GM15510 (cell line): ENCODE data around the gene DCHS1.

Source experiments
- POLR2A ChIP-seq: IDR thresholded peaks from 3 replicates; pipeline ENCODE4 v1.6.1; 2011; ENCODE audit warnings: borderline replicate concordance; ENCODE audit not compliant: insufficient read length; ENCODE audit errors: extremely low read depth

DCHS1 gene, protein sequence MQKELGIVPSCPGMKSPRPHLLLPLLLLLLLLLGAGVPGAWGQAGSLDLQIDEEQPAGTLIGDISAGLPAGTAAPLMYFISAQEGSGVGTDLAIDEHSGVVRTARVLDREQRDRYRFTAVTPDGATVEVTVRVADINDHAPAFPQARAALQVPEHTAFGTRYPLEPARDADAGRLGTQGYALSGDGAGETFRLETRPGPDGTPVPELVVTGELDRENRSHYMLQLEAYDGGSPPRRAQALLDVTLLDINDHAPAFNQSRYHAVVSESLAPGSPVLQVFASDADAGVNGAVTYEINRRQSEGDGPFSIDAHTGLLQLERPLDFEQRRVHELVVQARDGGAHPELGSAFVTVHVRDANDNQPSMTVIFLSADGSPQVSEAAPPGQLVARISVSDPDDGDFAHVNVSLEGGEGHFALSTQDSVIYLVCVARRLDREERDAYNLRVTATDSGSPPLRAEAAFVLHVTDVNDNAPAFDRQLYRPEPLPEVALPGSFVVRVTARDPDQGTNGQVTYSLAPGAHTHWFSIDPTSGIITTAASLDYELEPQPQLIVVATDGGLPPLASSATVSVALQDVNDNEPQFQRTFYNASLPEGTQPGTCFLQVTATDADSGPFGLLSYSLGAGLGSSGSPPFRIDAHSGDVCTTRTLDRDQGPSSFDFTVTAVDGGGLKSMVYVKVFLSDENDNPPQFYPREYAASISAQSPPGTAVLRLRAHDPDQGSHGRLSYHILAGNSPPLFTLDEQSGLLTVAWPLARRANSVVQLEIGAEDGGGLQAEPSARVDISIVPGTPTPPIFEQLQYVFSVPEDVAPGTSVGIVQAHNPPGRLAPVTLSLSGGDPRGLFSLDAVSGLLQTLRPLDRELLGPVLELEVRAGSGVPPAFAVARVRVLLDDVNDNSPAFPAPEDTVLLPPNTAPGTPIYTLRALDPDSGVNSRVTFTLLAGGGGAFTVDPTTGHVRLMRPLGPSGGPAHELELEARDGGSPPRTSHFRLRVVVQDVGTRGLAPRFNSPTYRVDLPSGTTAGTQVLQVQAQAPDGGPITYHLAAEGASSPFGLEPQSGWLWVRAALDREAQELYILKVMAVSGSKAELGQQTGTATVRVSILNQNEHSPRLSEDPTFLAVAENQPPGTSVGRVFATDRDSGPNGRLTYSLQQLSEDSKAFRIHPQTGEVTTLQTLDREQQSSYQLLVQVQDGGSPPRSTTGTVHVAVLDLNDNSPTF (N-terminal part only)

DNA sequence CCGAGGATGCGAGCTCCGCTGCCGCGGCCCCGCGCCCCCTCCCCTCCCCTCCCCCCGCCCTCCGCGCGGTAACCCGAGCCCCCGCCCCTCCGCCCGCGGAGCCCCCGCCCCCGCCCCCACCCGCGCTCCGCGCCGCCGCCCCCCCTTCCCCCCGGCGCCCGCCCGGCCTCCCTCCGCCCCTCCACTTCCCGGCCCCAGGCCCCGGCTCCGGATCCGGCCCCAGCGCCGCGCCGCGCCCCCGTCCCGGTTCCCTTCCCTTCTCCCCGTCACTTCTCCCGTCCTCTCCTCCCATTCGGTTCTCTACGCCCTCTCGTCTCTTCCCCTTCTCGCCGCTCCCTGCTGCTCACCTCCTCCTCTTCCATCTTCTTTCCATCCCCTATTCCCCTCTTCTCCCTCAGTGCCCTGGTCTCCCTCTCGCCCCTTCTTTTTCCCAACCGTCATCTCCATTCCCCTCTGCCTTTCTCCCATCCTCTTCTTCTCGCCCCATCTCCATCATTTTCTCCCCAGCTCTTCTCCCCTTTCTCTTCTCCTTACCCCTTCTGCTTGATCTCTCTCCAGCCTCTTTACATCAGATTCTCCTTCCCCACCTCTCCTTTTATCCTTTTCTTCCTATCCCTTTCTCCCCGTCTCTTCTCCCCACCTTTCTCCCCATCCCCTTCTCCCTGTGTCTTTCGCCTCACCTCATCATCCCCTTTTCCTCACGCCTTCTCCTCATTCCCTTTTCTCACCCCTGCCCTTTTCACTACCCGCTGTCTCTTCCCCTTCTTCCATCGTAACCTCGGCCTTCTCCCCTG lies at the start of gene DCHS1:
Gene DCHS1 (minus strand): TSS at position 20 of the 794 bp plus-strand sequence. CDS start 14,196 bp downstream, outside the sequence.
- no peak for TF ChIP-seq POLR2A

DNA sequence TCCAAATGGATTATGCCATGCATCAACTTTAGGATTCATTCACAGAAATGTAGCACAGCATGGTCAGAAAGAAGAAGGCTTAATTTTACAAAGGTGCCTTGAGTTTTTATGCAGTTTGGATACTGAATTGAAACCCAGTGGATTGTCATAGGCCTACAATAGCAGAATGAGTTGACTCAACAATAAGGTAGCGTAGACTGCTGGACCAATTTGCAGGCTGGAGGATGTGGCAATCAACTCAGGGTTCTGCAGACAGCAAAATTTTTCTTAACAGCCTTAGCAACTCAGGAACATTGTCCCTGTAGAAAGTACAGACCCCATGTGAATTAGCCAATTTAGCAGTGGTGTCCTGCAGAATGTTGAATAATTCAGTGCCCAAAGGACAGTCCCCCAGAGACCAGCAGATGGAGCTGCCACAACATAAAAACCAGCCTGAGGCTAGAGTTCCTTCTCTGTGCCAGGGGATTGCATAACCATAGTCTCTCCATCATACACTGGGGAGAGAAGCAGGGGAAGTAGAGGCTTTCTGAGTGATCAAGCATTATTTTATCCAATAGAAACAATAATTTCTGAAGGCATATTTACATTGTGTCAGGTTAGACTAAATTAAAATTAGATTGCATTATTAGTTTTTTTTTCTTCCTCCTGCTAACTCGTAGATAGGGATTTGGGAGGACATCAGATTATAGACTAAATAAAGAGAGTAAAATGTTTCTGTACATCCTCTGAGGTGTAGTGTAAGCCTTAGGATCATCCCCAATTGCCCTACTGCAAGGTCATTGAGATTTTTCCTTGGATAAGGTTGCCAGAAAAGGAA lies 47.8 kb upstream of the DCHS1 start:
- TF ChIP-seq POLR2A, result no peak

DNA sequence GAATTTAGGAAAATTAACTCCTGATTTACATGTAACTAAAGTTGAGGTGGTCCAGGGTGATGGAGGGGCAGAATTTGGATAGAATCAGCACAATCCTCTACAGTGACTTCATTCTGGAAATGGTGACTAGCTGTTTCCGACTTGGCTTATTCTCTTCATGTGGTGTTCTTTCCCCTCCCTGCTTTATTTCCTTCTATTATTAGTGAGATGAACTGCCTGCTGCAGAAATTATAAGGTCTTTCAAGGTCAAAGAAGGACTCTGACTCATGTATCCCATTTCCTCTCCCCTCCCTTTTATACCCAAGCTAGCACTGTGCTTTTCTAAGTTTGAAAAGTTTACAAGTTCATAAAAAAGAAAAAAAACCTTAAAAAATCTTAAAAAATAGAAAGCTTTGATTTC lies 39.8 kb upstream of the DCHS1 start:
- TF ChIP-seq POLR2A, result no peak

DNA sequence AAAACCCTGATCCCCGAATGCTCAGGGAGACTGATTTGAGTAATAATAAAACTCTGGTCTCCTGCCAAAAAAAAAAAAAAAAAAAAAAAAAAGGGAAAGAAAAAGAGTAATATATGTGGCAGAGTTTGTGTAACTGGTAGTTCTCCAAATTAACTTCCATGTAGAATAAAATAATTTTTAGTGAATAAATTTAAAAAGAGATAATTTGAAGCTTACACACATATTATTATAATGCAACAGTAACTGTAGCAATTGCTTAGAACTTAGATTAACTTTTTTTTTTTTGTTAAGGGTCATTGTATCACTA lies 38.6 kb upstream of the DCHS1 start:
- TF ChIP-seq POLR2A, result no peak

DNA sequence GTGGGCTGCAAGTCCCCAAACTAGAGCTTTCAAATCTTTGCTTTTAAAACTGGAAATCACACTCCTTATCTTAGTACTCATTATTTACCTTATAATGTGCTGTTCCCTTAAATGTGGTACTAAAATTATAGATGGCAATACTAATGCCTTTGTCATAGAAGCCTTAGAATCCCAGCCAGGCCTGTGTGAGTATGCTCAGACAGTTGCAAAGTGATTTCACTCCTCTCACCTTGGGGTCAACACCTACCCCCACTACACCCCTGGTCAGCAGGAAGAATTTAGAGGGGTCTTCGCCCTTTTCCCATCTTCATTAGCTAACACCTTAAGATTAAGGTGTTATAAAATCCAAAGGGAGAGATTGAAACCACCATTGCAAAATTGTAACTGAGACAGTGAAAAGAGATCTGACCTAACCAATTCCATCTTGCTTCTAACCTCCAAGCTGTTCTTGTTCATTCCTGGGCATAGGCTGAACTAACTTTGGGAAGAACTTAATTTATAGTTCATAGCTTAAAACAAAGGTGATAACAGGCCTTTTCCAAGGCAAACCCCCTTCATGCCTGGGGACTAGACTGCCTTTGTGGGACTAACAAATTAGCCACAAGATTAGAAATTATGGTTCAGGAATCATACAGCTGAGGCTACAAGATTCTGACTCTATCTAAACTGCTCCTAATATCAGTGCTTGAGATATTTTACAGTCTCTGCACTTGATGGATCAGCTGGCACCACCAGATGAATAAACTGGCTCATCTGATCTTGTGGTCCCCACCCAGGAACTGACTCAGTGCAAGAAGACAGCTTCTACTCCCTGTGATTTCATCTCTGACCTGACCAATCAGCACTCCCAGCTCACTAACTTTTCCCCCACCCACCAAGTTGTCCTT lies 38.0 kb upstream of the DCHS1 start:
- TF ChIP-seq POLR2A, result no peak

DNA sequence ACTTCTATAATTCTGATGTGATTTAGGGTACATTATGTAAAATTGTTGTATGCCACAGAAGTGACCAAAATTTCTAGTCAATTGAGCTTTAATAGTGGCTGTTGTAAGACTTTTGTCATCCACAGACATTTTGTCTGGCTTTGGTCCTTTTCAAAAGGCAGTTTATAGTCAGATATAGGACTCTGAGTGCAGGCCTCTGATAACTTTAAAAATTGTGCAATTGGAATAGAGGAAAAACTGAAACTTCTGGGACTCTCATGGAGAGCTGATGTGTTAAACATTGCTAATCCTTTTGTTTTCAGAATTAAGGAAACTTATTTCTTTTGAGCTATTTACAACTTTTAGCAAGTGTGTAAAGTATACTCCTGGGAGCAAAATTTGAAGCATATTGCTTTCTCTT lies 36.5 kb upstream of the DCHS1 start:
- no peak for TF ChIP-seq POLR2A

DNA sequence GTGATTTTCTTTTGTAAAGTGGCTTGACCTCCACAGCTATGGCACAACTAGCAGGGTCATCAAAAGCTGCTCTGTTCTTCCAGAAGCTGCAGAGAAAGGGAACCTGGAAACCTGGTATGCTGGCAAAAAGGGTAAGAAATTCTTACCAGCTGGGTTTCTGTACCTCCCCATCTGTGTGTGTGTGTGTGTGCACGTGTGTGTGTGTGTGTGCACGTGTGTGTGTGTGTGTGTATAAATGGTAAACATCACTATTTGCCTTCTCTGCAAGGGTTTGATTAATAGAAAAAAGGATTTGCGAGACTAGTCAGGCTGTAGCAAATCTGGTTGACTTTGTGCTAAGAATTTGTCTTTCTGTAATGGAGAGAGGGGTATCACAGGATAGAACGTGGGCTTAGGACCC lies 32.3 kb upstream of the DCHS1 start:
- no peak for TF ChIP-seq POLR2A

DNA sequence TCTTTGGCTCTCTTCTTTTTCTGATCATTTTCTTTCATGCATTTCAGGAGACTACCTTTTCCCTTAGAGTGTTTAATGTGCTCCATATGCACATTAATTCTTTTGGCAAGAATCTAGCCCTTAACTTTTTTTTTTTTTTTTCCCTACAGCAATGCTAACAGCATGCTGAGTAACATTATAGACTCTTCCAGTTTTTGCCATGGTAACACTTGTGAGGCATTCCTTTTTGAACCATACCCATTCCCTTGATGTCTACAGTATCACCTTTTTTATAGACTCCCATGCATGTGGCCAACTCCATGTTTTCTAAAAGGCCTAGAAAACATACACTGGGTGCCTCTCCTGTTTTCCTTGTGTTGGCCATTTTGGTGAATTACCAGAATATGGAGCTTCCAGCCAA lies 30.4 kb upstream of the DCHS1 start:
- TF ChIP-seq POLR2A, result no peak

DNA sequence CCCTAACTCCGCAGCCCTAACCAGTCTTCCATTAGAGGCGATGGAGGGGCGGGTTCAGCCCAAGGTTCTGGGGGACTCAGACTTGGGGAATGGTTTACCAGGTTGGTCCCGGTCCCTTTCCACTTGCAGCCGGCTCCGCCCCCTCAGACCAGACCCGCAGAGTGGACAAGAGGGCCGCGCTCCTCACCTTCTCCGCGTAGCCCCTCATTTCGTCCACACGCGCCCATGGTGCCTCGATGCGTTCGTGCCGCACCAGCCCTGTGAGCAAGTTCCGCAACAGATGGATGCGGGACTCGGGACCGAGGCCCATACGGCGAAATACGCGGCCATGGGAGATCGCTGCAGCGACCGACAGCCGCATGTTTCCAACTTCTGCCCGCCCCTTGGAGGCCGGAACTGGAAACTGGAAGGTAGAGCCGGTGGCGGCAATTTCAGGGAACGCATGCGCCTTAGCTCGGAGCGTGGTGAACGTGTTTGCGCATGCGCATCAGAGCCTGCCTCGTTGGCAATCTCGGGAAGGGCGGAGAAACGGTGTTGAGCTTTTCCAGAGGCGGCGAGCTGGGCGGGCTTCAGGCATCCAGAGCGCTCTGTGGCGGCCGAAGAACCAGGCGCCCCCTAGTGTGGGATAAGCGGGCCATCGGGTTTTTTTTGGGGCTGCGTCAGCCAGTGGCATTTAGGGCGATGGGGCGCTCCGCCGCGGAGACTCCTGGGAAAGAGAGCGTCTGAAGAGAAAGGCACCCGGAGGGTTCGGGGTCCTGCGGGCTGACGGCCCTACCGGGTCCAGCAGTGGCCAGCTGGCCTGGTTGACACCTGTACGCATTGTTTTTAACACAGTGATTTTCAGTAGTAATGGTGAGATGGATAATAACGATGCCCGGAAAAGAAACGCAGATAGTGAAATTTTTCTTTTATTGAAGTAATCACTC lies 27.6 kb upstream of the DCHS1 start, which contains the start of gene MRPL17:
Gene MRPL17 (minus strand): TSS at position 405 of the 926 bp plus-strand sequence. CDS start 44 bp downstream, at position 361.
- TF ChIP-seq POLR2A, result peak; percentile 92

DNA sequence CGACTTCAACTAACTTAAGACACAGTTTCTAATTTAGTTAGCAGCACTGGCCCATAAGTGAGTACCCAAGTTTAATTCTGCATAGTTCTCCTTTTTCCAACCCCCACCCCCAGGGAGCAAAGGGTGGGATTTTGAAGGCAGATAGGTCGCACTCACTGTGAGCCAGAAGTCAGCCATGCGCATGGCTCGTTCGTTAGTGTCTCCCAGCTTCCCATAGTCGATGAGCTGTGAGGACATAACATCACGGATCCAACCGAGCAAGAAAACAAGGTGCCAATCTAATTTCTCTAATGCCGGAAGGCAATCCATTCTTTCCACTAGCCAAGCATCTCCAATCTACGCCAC lies 27.0 kb upstream of the DCHS1 start:
- TF ChIP-seq POLR2A, result no peak

DNA sequence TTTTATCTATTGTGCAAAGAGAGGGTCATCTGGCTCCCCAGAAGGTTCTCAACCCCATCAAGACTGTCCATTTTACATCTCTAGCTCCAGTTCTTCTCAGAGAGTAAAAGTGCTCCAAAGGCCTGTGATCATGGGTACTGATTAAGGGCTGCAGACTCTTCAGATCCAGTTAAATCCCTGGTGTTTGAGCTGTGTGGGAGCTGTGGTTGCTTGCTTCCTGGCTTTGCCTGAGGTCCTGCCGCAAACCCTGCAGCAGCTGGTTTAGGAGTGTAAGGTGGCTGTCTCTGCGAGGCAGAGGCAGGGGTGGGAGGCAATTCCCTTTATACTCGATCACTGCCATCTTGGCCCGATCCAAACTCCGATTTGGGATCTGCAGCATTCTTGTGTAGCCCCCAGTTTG lies 26.3 kb upstream of the DCHS1 start:
- TF ChIP-seq POLR2A, result no peak

DNA sequence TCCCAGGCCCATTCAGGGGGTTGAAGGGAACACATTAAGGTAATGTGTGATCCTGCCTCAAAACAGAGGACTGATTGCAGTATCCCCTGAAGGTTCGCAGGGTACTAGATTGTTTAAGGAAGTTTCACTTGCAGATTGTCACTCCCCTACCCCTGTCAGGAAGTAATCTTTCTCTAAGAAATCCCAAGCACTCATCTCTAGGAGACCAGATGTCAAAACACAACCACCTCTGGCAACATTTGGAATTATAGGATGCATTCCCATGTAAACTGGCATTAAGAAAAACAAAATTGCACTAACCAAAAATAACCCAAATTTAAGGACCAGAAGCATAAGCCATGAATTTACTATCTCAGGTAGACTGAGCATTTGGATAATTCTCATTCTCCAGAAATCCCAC lies 25.9 kb upstream of the DCHS1 start:
- TF ChIP-seq POLR2A, result no peak
